ENCODE data around the gene AAMP.

Gene AAMP

GRCh38 chr2:218296200-218296599 is 26.3 kb upstream of the AAMP start:
- Histone ChIP-seq H3K4me2 (ENCODE audit: insufficient read depth, low read length) (no peak overlapping the region), H3K36me3 (ENCODE audit: insufficient read depth, low read length) (no peaks in the 10 kb centered on the region), H3K27me3 (ENCODE audit: insufficient read depth, low read length, poor library complexity) (no peaks in the 10 kb centered on the region), H4K20me1 (ENCODE audit: insufficient read depth, low read length) (no peaks in the 10 kb centered on the region), H3K9me3 (ENCODE audit: insufficient read depth, low read length, severe bottlenecking) (no peaks in the 10 kb centered on the region), H3K27ac (ENCODE audit: low read length) (no peak overlapping the region), H2AFZ (ENCODE audit: low read depth, low read length) (no peak overlapping the region), H3K4me3 (ENCODE audit: low read depth in 1 of 2, low read length in 2 of 2) (no peak overlapping the region), H3K9ac (ENCODE audit: low read depth, low read length) (no peak overlapping the region), H3K4me1 (ENCODE audit: insufficient read depth, low read length) (peaks cover 2% of the 10 kb centered on the region), H3K79me2 (ENCODE audit: insufficient read depth, low read length) (no peaks in the 10 kb centered on the region)
- no peak for ATAC-seq (ENCODE audit: insufficient read depth, low read depth)
- TF ChIP-seq EZH2 (IDR thresholded peaks at IDR 0.05; ENCODE audit: borderline replicate concordance, low read depth, low read length, severe bottlenecking) (no peak), CTCF (IDR thresholded peaks at IDR 0.05; ENCODE audit: borderline replicate concordance, extremely low read depth, low read length, poor library complexity, severe bottlenecking) (no peak)
- DNase-seq: no peak

GRCh38 chr2:218295029-218295428 is 25.1 kb upstream of the AAMP start:
- no peaks in the 10 kb centered on the region for H3K9me3 ChIP-seq (ENCODE audit: insufficient read depth, low read length, severe bottlenecking)
- no peaks in the 10 kb centered on the region for H4K20me1 ChIP-seq (ENCODE audit: insufficient read depth, low read length)
- H3K27me3 ChIP-seq (ENCODE audit: insufficient read depth, low read length, poor library complexity): no peaks in the 10 kb centered on the region
- H2AFZ ChIP-seq (ENCODE audit: low read depth, low read length): no peak overlapping the region
- DNase-seq (no peak), ATAC-seq (ENCODE audit: insufficient read depth, low read depth) (no peak)
- H3K4me2 ChIP-seq (ENCODE audit: insufficient read depth, low read length): no peak overlapping the region
- H3K4me3 ChIP-seq (ENCODE audit: low read depth in 1 of 2, low read length in 2 of 2): no peak overlapping the region
- H3K4me1 ChIP-seq (ENCODE audit: insufficient read depth, low read length): no peaks in the 10 kb centered on the region
- no peaks in the 10 kb centered on the region for H3K79me2 ChIP-seq (ENCODE audit: insufficient read depth, low read length)
- H3K36me3 ChIP-seq (ENCODE audit: insufficient read depth, low read length): no peaks in the 10 kb centered on the region
- no peak for TF ChIP-seq CTCF (IDR thresholded peaks at IDR 0.05; ENCODE audit: borderline replicate concordance, extremely low read depth, low read length, poor library complexity, severe bottlenecking)
- no peak for TF ChIP-seq EZH2 (IDR thresholded peaks at IDR 0.05; ENCODE audit: borderline replicate concordance, low read depth, low read length, severe bottlenecking)
- no peak overlapping the region for H3K9ac ChIP-seq (ENCODE audit: low read depth, low read length)
- H3K27ac ChIP-seq (ENCODE audit: low read length): no peak overlapping the region

- Histone ChIP-seq H3K27me3 (ENCODE audit: insufficient read depth, low read length, poor library complexity) (no peaks in the 10 kb centered on the region), H3K79me2 (ENCODE audit: insufficient read depth, low read length) (no peaks in the 10 kb centered on the region), H3K9me3 (ENCODE audit: insufficient read depth, low read length, severe bottlenecking) (no peaks in the 10 kb centered on the region), H3K4me1 (ENCODE audit: insufficient read depth, low read length) (no peaks in the 10 kb centered on the region), H3K4me2 (ENCODE audit: insufficient read depth, low read length) (no peak overlapping the region), H3K27ac (ENCODE audit: low read length) (no peak overlapping the region), H3K9ac (ENCODE audit: low read depth, low read length) (no peak overlapping the region), H2AFZ (ENCODE audit: low read depth, low read length) (no peak overlapping the region), H3K36me3 (ENCODE audit: insufficient read depth, low read length) (no peaks in the 10 kb centered on the region), H3K4me3 (ENCODE audit: low read depth in 1 of 2, low read length in 2 of 2) (no peak overlapping the region), H4K20me1 (ENCODE audit: insufficient read depth, low read length) (no peaks in the 10 kb centered on the region)
- no peak for DNase-seq
- ATAC-seq (ENCODE audit: insufficient read depth, low read depth): no peak
- TF ChIP-seq CTCF (IDR thresholded peaks at IDR 0.05; ENCODE audit: borderline replicate concordance, extremely low read depth, low read length, poor library complexity, severe bottlenecking): no peak
These were observed 24.6 kb upstream of the AAMP start for GRCh38 chr2:218294430-218295022.

Measured in DND-41 (cell line).